ENCODE results near the gene ANKS1B. TPM values are rescaled to one million over a fixed set of nuclear protein-coding genes. Genes with fewer than 3 reads are reported as not detected.

ANKS1B gene
- total and polyA plus RNA-seq, 10 of the 15 experiments (the other 5 are each of a cell fraction or from before 2014, with no cell fraction given), result 0.16 to 1.3 (median 0.82) TPM; not detected in 7

DNA sequence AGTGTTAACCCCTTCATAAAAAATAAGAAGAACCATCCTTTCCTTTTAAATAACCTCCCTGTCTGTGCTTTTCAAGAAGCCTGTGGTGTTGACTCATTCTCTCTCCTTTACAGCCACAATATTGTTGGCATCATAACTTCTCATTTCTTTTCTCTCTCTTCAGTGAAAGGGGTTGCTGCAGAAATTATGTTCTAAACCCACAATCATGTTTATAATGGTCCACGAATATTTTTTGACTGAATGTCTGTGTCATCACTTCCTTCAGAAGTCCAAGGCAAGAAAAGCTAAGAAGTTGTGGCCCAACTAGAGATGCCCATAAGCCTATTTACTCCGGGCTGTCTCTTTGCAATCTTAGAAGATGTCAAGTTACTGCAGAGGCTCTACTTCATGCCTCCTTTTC lies 851.3 kb downstream of the ANKS1B start:
- H3K36me3 ChIP-seq (ENCODE audit: control insufficient read depth in 2 of 2, insufficient read depth in 2 of 2, low read length in 1 of 2), result no peaks in the 10 kb centered on the region
- FAIRE-seq (no peak), DNase-seq (ENCODE audit: low read depth, low spot score) (no peak), ATAC-seq (no peak)
- H3K4me2 ChIP-seq (ENCODE audit: control insufficient read depth, insufficient read depth), result no peak overlapping the region
- no peak overlapping the region for H3K4me3 ChIP-seq
- CTCF ChIA-PET, result no interaction called here
- 46% methylated on average over 2 of the region's 2 CpGs for WGBS (ENCODE audit: insufficient coverage, insufficient replicate concordance, low lambda C conversion rate, missing lambda C conversion rate)
- SMC1A ChIA-PET (ENCODE audit: uncharacterized antibody, unreplicated experiment), result interaction anchor here (0.6 kb wide), 1 partner anchor 23 kb away, joined by 3 read pairs; no protein-coding TSS in a partner anchor
- peaks cover 8% of the 10 kb centered on the region for H3K4me1 ChIP-seq (ENCODE audit: control insufficient read depth, insufficient read depth, low read length)
- intact Hi-C loops (cut with micrococcal nuclease; ENCODE audit: unreplicated experiment) (no loop called here), in situ Hi-C loops (cut with MboI) (no loop called here)
- BruUV-seq (replicated peaks), result no TSS peak
- H3K9me3 ChIP-seq (replicated peaks; ENCODE audit: control insufficient read depth, insufficient read depth, low read length), result no peaks in the 10 kb centered on the region
- RAD21 ChIA-PET (ENCODE audit: unreplicated experiment), result no interaction called here
- no peaks in the 10 kb centered on the region; a peak in 1 of 4 replicates for H3K27me3 ChIP-seq (replicated peaks in 1 of 2; ENCODE audit: control insufficient read depth in 2 of 2, insufficient read depth in 2 of 2, low read length in 1 of 2)
- TF ChIP-seq RAD21 (IDR thresholded peaks at IDR 0.05; ENCODE audit: insufficient read depth, low read depth, low read length) (no peak), IRF3 (IDR thresholded peaks at IDR 0.05) (no peak), JUND (IDR thresholded peaks at IDR 0.05; ENCODE audit: low read depth, low read length) (no peak)
- TF ChIP-seq, protein P1, sequence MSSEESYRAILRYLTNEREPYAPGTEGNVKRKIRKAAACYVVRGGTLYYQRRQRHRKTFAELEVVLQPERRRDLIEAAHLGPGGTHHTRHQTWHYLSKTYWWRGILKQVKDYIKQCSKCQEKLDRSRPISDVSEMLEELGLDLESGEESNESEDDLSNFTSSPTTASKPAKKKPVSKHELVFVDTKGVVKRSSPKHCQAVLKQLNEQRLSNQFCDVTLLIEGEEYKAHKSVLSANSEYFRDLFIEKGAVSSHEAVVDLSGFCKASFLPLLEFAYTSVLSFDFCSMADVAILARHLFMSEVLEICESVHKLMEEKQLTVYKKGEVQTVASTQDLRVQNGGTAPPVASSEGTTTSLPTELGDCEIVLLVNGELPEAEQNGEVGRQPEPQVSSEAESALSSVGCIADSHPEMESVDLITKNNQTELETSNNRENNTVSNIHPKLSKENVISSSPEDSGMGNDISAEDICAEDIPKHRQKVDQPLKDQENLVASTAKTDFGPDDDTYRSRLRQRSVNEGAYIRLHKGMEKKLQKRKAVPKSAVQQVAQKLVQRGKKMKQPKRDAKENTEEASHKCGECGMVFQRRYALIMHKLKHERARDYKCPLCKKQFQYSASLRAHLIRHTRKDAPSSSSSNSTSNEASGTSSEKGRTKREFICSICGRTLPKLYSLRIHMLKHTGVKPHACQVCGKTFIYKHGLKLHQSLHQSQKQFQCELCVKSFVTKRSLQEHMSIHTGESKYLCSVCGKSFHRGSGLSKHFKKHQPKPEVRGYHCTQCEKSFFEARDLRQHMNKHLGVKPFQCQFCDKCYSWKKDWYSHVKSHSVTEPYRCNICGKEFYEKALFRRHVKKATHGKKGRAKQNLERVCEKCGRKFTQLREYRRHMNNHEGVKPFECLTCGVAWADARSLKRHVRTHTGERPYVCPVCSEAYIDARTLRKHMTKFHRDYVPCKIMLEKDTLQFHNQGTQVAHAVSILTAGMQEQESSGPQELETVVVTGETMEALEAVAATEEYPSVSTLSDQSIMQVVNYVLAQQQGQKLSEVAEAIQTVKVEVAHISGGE (CRISPR knock-in tag; IDR thresholded peaks at IDR 0.05), result no peak
- H4K20me1 ChIP-seq (ENCODE audit: control insufficient read depth, insufficient read depth), result no peaks in the 10 kb centered on the region
- no peak overlapping the region for H3K27ac ChIP-seq (ENCODE audit: control insufficient read depth, insufficient read depth)
- POLR2A ChIA-PET, result interaction anchor here (0.5 kb wide), 1 partner anchor 136 kb away, joined by 4 read pairs; no protein-coding TSS in a partner anchor
- H2AFZ ChIP-seq (ENCODE audit: control insufficient read depth, low read depth, low read length), result no peak overlapping the region
- no peaks in the 10 kb centered on the region for H3K79me2 ChIP-seq (ENCODE audit: control insufficient read depth, insufficient read depth, low read length)
- no peak overlapping the region for H3K9ac ChIP-seq (ENCODE audit: control insufficient read depth, insufficient read depth, low read length)
